ENCODE results near the gene SHLD1.
"Not testable (repeated sequence)": the region's sequence is repeated elsewhere in the genome, so short reads cannot be mapped to it uniquely, and the experiment has no call there.

Gene SHLD1

GRCh38 chr20:5719861-5720403 lies 30.3 kb upstream of the SHLD1 start:
- Histone ChIP-seq H3K9ac (ENCODE audit: low read length) (no peak overlapping the region), H3K27me3 (ENCODE audit: low read length) (no peaks in the 10 kb centered on the region), H3K9me2 (replicated peaks; ENCODE audit: insufficient read depth, low read length) (no peaks in the 10 kb centered on the region), H3K36me3 (ENCODE audit: low read length) (no peaks in the 10 kb centered on the region), H3K9me3 (ENCODE audit: insufficient read depth, low read length) (no peaks in the 10 kb centered on the region), H3K27ac (ENCODE audit: low read depth, low read length) (no peak overlapping the region), H3F3A (ENCODE audit: insufficient read depth) (no peaks in the 10 kb centered on the region), H3K4me2 (ENCODE audit: low read depth, low read length, poor library complexity, severe bottlenecking) (no peak overlapping the region), H4K20me1 (ENCODE audit: low read depth, low read length) (no peaks in the 10 kb centered on the region), H3K79me2 (ENCODE audit: insufficient read depth, low read length) (no peaks in the 10 kb centered on the region), H3K4me3 (ENCODE audit: insufficient read depth, low read length, poor library complexity, severe bottlenecking) (no peak overlapping the region), H2AFZ (ENCODE audit: low read depth, low read length, severe bottlenecking) (no peak overlapping the region)
- TF ChIP-seq EZH2phosphoT487 (conservative IDR thresholded peaks at IDR 0.05; ENCODE audit: low read length) (no peak), CTCF (IDR thresholded peaks at IDR 0.05; ENCODE audit: insufficient read depth, low read length, poor library complexity, severe bottlenecking) (no peak)

- no peaks in the 10 kb centered on the region for H3K9me3 ChIP-seq (ENCODE audit: insufficient read depth, low read length)
- H3K79me2 ChIP-seq (ENCODE audit: insufficient read depth, low read length): no peaks in the 10 kb centered on the region
- no peak for TF ChIP-seq EZH2phosphoT487 (conservative IDR thresholded peaks at IDR 0.05; ENCODE audit: low read length)
- H3K9ac ChIP-seq (ENCODE audit: low read length): no peak overlapping the region
- no peak overlapping the region for H3K4me3 ChIP-seq (ENCODE audit: insufficient read depth, low read length, poor library complexity, severe bottlenecking)
- no peaks in the 10 kb centered on the region for H3K36me3 ChIP-seq (ENCODE audit: low read length)
- H3K27me3 ChIP-seq (ENCODE audit: low read length): no peaks in the 10 kb centered on the region
- no peak overlapping the region for H3K27ac ChIP-seq (ENCODE audit: low read depth, low read length)
- H3K4me2 ChIP-seq (ENCODE audit: low read depth, low read length, poor library complexity, severe bottlenecking): no peak overlapping the region
- H3F3A ChIP-seq (ENCODE audit: insufficient read depth): no peaks in the 10 kb centered on the region
- no peaks in the 10 kb centered on the region for H4K20me1 ChIP-seq (ENCODE audit: low read depth, low read length)
- H3K9me2 ChIP-seq (replicated peaks; ENCODE audit: insufficient read depth, low read length): no peaks in the 10 kb centered on the region
- no peak overlapping the region for H2AFZ ChIP-seq (ENCODE audit: low read depth, low read length, severe bottlenecking)
Observed at GRCh38 chr20:5720696-5721095, 29.5 kb upstream of the SHLD1 start.

- not testable (repeated sequence) for H4K20me1 ChIP-seq (ENCODE audit: low read depth, low read length); H3K36me3 ChIP-seq (ENCODE audit: low read length); H3K4me3 ChIP-seq (ENCODE audit: insufficient read depth, low read length, poor library complexity, severe bottlenecking); H2AFZ ChIP-seq (ENCODE audit: low read depth, low read length, severe bottlenecking); H3K9me2 ChIP-seq (replicated peaks; ENCODE audit: insufficient read depth, low read length); H3K9me3 ChIP-seq (ENCODE audit: insufficient read depth, low read length); H3K79me2 ChIP-seq (ENCODE audit: insufficient read depth, low read length); H3F3A ChIP-seq (ENCODE audit: insufficient read depth); H3K4me2 ChIP-seq (ENCODE audit: low read depth, low read length, poor library complexity, severe bottlenecking); H3K27me3 ChIP-seq (ENCODE audit: low read length); H3K27ac ChIP-seq (ENCODE audit: low read depth, low read length); H3K9ac ChIP-seq (ENCODE audit: low read length)
Observed at GRCh38 chr20:5721356-5721755, 28.8 kb upstream of the SHLD1 start.

- no peak for TF ChIP-seq EZH2phosphoT487 (conservative IDR thresholded peaks at IDR 0.05; ENCODE audit: low read length)
- no peak for TF ChIP-seq CTCF (IDR thresholded peaks at IDR 0.05; ENCODE audit: insufficient read depth, low read length, poor library complexity, severe bottlenecking)
- no peaks in the 10 kb centered on the region for H3K27me3 ChIP-seq (ENCODE audit: low read length)
- no peaks in the 10 kb centered on the region for H3K79me2 ChIP-seq (ENCODE audit: insufficient read depth, low read length)
Observed at GRCh38 chr20:5722927-5723326, 27.3 kb upstream of the SHLD1 start.

GRCh38 chr20:5725183-5725463 lies 25.1 kb upstream of the SHLD1 start:
- H4K20me1 ChIP-seq (ENCODE audit: low read depth, low read length); H3K27ac ChIP-seq (ENCODE audit: low read depth, low read length); H3K9me3 ChIP-seq (ENCODE audit: insufficient read depth, low read length); H3K79me2 ChIP-seq (ENCODE audit: insufficient read depth, low read length); H3K9me2 ChIP-seq (replicated peaks; ENCODE audit: insufficient read depth, low read length); H3K36me3 ChIP-seq (ENCODE audit: low read length); H3K9ac ChIP-seq (ENCODE audit: low read length); H3F3A ChIP-seq (ENCODE audit: insufficient read depth); H2AFZ ChIP-seq (ENCODE audit: low read depth, low read length, severe bottlenecking); H3K27me3 ChIP-seq (ENCODE audit: low read length); H3K4me2 ChIP-seq (ENCODE audit: low read depth, low read length, poor library complexity, severe bottlenecking); H3K4me3 ChIP-seq (ENCODE audit: insufficient read depth, low read length, poor library complexity, severe bottlenecking): not testable (repeated sequence)

More at GRCh38 chr20:5722927-5723326, 27.3 kb upstream of the SHLD1 start:
- Histone ChIP-seq H3K36me3 (ENCODE audit: low read length) (no peaks in the 10 kb centered on the region), H3K9me2 (replicated peaks; ENCODE audit: insufficient read depth, low read length) (no peaks in the 10 kb centered on the region), H3K9me3 (ENCODE audit: insufficient read depth, low read length) (no peaks in the 10 kb centered on the region), H3K4me3 (ENCODE audit: insufficient read depth, low read length, poor library complexity, severe bottlenecking) (no peak overlapping the region), H3K9ac (ENCODE audit: low read length) (no peak overlapping the region), H2AFZ (ENCODE audit: low read depth, low read length, severe bottlenecking) (no peak overlapping the region), H3K4me2 (ENCODE audit: low read depth, low read length, poor library complexity, severe bottlenecking) (no peak overlapping the region), H3K27ac (ENCODE audit: low read depth, low read length) (no peak overlapping the region), H4K20me1 (ENCODE audit: low read depth, low read length) (no peaks in the 10 kb centered on the region), H3F3A (ENCODE audit: insufficient read depth) (no peaks in the 10 kb centered on the region)
